Breast epithelium (tissue), 4 donors: ENCODE data around the gene PROSER3. TPM values are rescaled to one million over a fixed set of nuclear protein-coding genes. Genes with fewer than 3 reads are reported as not detected.
A peak's percentile ranks its signal among the peaks of the same experiment; 100 is the strongest.

ENCODE experiments used
- DNase-seq, 2 donors: peaks; one replicate each; pipeline ENCODE4 v3.0.0-alpha.2; 2019; ENCODE audit warnings: low spot score in 2 of 2
- H3K27ac ChIP-seq, 2 donors: fragments of 200-600 bp; sonication (generic) in 1 of 2; one replicate each; pipeline ENCODE4 v1.5.1; 2016 to 2019; ENCODE audit warnings: mild to moderate bottlenecking in 1 of 2
- H3K27me3 ChIP-seq, 2 donors: fragments of 200-600 bp; sonication (generic) in 1 of 2; one replicate each; pipeline versions ENCODE4 v1.5.1 to v1.6.0; 2017 to 2019; ENCODE audit warnings: control low read depth in 1 of 2, mild to moderate bottlenecking in 1 of 2
- H3K36me3 ChIP-seq: fragments of 200-600 bp; one replicate; pipeline ENCODE4 v1.5.1; 2019
- H3K4me1 ChIP-seq, 2 donors: fragments of 200-600 bp; sonication (generic); one replicate each; pipeline ENCODE4 v1.5.1; 2016 to 2019; ENCODE audit warnings: control low read depth in 1 of 2
- H3K4me3 ChIP-seq, 3 donors: fragments of 200-600 bp; sonication (generic); 1 replicate in 2 of 3; 2 replicates in 1 of 3; pipeline ENCODE4 v1.5.1; 2016 to 2019; ENCODE audit warnings: mild to moderate bottlenecking in 3 of 3, moderate library complexity in 2 of 3
- H3K9me3 ChIP-seq, 2 donors: fragments of 200-600 bp; sonication (generic) in 1 of 2; one replicate each; pipeline ENCODE4 v1.5.1; 2016 to 2019; ENCODE audit warnings: control low read depth in 1 of 2
- CTCF ChIP-seq, 3 donors: fragments of 450-650 bp; IDR thresholded peaks; one replicate each; pipeline ENCODE4 v1.5.1; 2016 to 2017; ENCODE audit warnings: antibody characterized with exemption in 3 of 3, mild to moderate bottlenecking in 3 of 3, moderate library complexity in 3 of 3
- POLR2A ChIP-seq: fragments of 450-650 bp; IDR thresholded peaks from one replicate; pipeline ENCODE4 v1.6.1; 2016; ENCODE audit warnings: antibody characterized with exemption, mild to moderate bottlenecking, moderate library complexity
- POLR2AphosphoS5 ChIP-seq, 3 donors: sonication (generic); formaldehyde crosslinking; IDR thresholded peaks; one replicate each; pipeline ENCODE4 v1.6.1; 2017; ENCODE audit warnings: antibody characterized with exemption in 3 of 3
- intact Hi-C: fragments of 100-400 bp; cut with DNase I; formaldehyde crosslinking; loops from one replicate; pipeline ENCODE4 v1.15.1; 2023; ENCODE audit warnings: low total_unique reads
- total RNA-seq, 3 donors: library from RNA; depleted of rRNA; stranded (reverse); fragments of >200 nt; gene quantifications; one replicate each; pipeline ENCODE4 v1.1.0, GENCODE V29; 2016

Gene PROSER3
- total RNA-seq, 3 donors from 2014 or later: 5.7 to 6.4 (median 6.2) TPM

GRCh38 chr19:35727053-35727955 is 30.7 kb upstream of the PROSER3 start:
- Histone ChIP-seq H3K9me3 (no peaks in the 10 kb centered on the region), H3K4me1 (no peaks in the 10 kb centered on the region), H3K36me3 (peaks cover 22% of the 10 kb centered on the region), H3K27ac (no peak overlapping the region), H3K27me3 (no peaks in the 10 kb centered on the region), H3K4me3 (no peak overlapping the region)
- no peak for DNase-seq
- TF ChIP-seq POLR2AphosphoS5 (IDR thresholded peaks at IDR 0.05): no peak
- no peak for TF ChIP-seq POLR2A
- no peak for TF ChIP-seq CTCF (IDR thresholded peaks at IDR 0.05)
- intact Hi-C loops: no loop called here

DNA sequence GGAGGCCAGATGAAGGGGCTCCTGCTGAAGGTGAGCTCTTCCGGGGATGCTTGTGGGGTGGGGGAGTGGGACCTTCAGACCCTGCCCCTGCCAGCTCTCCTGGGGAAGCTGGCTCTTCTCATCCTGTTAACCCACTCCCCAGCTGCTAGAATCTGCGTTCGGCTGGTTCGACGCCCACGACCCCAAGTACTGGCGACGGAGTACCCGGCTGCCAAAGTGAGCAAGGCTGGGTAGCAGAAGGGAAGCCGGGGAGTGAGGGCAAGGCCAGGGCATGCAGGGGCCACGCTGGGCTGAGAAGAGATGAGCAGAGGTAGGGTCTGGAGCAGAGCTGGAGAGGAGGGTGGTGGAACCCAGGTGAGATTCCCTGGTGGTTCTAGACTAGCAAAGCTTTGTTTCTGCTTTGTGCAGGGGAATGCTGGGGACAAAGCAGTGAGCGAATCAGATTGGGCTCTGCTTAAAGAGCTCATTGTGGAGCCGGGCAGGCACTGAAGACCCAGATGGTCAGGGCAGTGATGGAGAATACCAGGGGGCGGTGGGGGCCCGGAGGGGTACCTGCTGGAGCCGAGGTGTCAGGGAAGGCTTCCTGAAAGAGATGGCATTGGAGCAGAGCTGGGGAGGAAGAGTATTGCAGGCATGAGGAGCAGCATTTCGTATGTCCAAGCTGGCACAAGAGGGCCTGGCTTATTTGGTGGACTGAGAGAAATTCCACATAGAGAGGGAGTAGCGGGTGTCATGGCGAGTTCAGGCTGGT is 29.8 kb upstream of the PROSER3 start:
- H3K27me3 ChIP-seq: no peaks in the 10 kb centered on the region
- H3K4me3 ChIP-seq: no peak overlapping the region
- intact Hi-C loops: no loop called here
- H3K36me3 ChIP-seq: peaks cover 22% of the 10 kb centered on the region
- no peaks in the 10 kb centered on the region for H3K4me1 ChIP-seq
- no peak for DNase-seq
- TF ChIP-seq POLR2AphosphoS5 (IDR thresholded peaks at IDR 0.05) (no peak), POLR2A (no peak), CTCF (IDR thresholded peaks at IDR 0.05) (no peak)
- H3K9me3 ChIP-seq: no peaks in the 10 kb centered on the region
- H3K27ac ChIP-seq: no peak overlapping the region

- Histone ChIP-seq H3K27me3 (no peaks in the 10 kb centered on the region), H3K36me3 (peaks cover 22% of the 10 kb centered on the region), H3K9me3 (no peaks in the 10 kb centered on the region), H3K4me3 (no peak overlapping the region), H3K27ac (no peak overlapping the region), H3K4me1 (no peaks in the 10 kb centered on the region)
- no peak for DNase-seq
- intact Hi-C loops: no loop called here
- TF ChIP-seq CTCF (IDR thresholded peaks at IDR 0.05): no peak
- TF ChIP-seq POLR2A: no peak
- TF ChIP-seq POLR2AphosphoS5 (IDR thresholded peaks at IDR 0.05): no peak
These were observed 29.0 kb upstream of the PROSER3 start for GRCh38 chr19:35729021-35729420.

- TF ChIP-seq CTCF (IDR thresholded peaks at IDR 0.05): no peak
- no peak for TF ChIP-seq POLR2AphosphoS5 (IDR thresholded peaks at IDR 0.05)
- H3K27ac ChIP-seq: peak overlapping the region in 1 of 2 donors; percentile 42
- H3K4me1 ChIP-seq: no peaks in the 10 kb centered on the region
- H3K27me3 ChIP-seq: no peaks in the 10 kb centered on the region
- H3K36me3 ChIP-seq: peaks cover 16% of the 10 kb centered on the region
- DNase-seq: no peak
- no peaks in the 10 kb centered on the region for H3K9me3 ChIP-seq
- intact Hi-C loops: no loop called here
- H3K4me3 ChIP-seq: no peak overlapping the region
These were observed 28.2 kb upstream of the PROSER3 start for GRCh38 chr19:35729763-35730162.

DNA sequence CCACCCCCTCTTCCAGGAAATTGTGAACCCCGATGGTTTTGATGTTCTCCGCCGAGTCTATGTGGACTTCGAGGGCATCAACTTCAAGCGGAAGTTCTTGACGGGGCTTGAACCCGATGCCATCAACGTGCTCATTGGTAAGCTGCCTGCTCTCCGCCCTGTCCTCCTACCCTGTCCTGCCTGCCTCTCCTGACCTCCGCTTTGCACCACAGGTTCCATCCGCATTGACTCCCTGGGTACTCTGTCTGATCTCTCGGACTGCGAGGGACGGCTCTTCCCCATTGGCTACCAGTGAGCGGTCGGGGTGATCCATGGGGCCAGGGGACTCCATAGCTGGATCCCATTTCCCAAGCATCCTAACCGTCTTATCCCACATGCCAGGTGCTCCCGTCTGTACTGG is 27.6 kb upstream of the PROSER3 start:
- Histone ChIP-seq H3K4me1 (no peaks in the 10 kb centered on the region), H3K36me3 (peaks cover 14% of the 10 kb centered on the region), H3K9me3 (no peaks in the 10 kb centered on the region), H3K4me3 (no peak overlapping the region), H3K27ac (peak overlapping the region; percentile 42 to 52), H3K27me3 (no peaks in the 10 kb centered on the region)
- TF ChIP-seq POLR2A (no peak), POLR2AphosphoS5 (IDR thresholded peaks at IDR 0.05) (no peak), CTCF (IDR thresholded peaks at IDR 0.05) (no peak)
- intact Hi-C loops: no loop called here
- DNase-seq: no peak
